Mesothelial cell of epicardium (in vitro differentiated cells): ENCODE measurements around the gene ZNF546. TPM values are rescaled to one million over a fixed set of nuclear protein-coding genes. Genes with fewer than 3 reads are reported as not detected.

Experiments used
- DNase-seq, 2 experiments: peaks; one replicate each; pipeline ENCODE4 v3.0.0; 2021; ENCODE audit warnings: low spot score in 2 of 2; ENCODE audit not compliant: unreplicated experiment in 2 of 2
- H3K27ac Mint-ChIP-seq: 2 replicates; pipeline ENCODE4 v1.8.0; 2021; ENCODE audit warnings: mixed read lengths
- H3K27me3 Mint-ChIP-seq: 2 replicates; pipeline ENCODE4 v1.8.0; 2021; ENCODE audit warnings: low read depth, mixed read lengths
- H3K36me3 Mint-ChIP-seq: 2 replicates; pipeline ENCODE4 v1.8.0; 2021; ENCODE audit warnings: mixed read lengths
- H3K4me1 Mint-ChIP-seq: 2 replicates; pipeline ENCODE4 v1.8.0; 2021; ENCODE audit warnings: mixed read lengths
- H3K4me3 Mint-ChIP-seq: 2 replicates; pipeline ENCODE4 v1.8.0; 2021; ENCODE audit warnings: mild to moderate bottlenecking, moderate library complexity, mixed read lengths
- H3K9me3 Mint-ChIP-seq: 2 replicates; pipeline ENCODE4 v1.8.0; 2021; ENCODE audit warnings: mixed read lengths
- CTCF ChIP-seq: fragments of 200-600 bp; sonication (generic); IDR thresholded peaks from one replicate; pipeline ENCODE4 v1.5.0; 2021; ENCODE audit warnings: antibody characterized with exemption; ENCODE audit not compliant: unreplicated experiment
- total RNA-seq: library from RNA; stranded (reverse); gene quantifications from 3 replicates; pipeline ENCODE4 v1.2.1, GENCODE V29; 2021

ZNF546 gene
- total RNA-seq, 1 donor from 2014 or later, result 6.8 TPM

- Mint-ChIP-seq H3K36me3 (peaks cover 51% of the 10 kb centered on the region), H3K27me3 (no peaks in the 10 kb centered on the region), H3K4me3 (no peak overlapping the region), H3K27ac (no peak overlapping the region), H3K4me1 (no peaks in the 10 kb centered on the region), H3K9me3 (peaks cover 53% of the 10 kb centered on the region)
- TF ChIP-seq CTCF, result no peak
- no peak for DNase-seq
Measured at GRCh38 chr19:39987167-39987566, 9.7 kb upstream of the ZNF546 start.

GRCh38 chr19:39987596-39987995 lies 9.3 kb upstream of the ZNF546 start:
- Mint-ChIP-seq H3K4me3 (no peak overlapping the region), H3K27ac (no peak overlapping the region), H3K36me3 (peaks cover 48% of the 10 kb centered on the region), H3K4me1 (no peaks in the 10 kb centered on the region), H3K9me3 (peaks cover 50% of the 10 kb centered on the region), H3K27me3 (no peaks in the 10 kb centered on the region)
- TF ChIP-seq CTCF, result no peak
- DNase-seq, result no peak

GRCh38 chr19:39993605-39994004 lies 3.3 kb upstream of the ZNF546 start:
- H3K27ac Mint-ChIP-seq, result no peak overlapping the region
- TF ChIP-seq CTCF, result no peak
- peaks cover 22% of the 10 kb centered on the region for H3K4me1 Mint-ChIP-seq
- no peak overlapping the region for H3K4me3 Mint-ChIP-seq
- H3K36me3 Mint-ChIP-seq, result peaks cover 24% of the 10 kb centered on the region
- no peak for DNase-seq
- H3K27me3 Mint-ChIP-seq, result no peaks in the 10 kb centered on the region
- peaks cover 23% of the 10 kb centered on the region for H3K9me3 Mint-ChIP-seq

GRCh38 chr19:39994361-39994760 lies 2.5 kb upstream of the ZNF546 start:
- H3K36me3 Mint-ChIP-seq, result peaks cover 22% of the 10 kb centered on the region

GRCh38 chr19:39995794-39996193 lies 1.1 kb upstream of the ZNF546 start:
- peaks cover 15% of the 10 kb centered on the region for H3K9me3 Mint-ChIP-seq
- no peak overlapping the region for H3K27ac Mint-ChIP-seq
- peaks cover 22% of the 10 kb centered on the region for H3K4me1 Mint-ChIP-seq
- no peaks in the 10 kb centered on the region for H3K27me3 Mint-ChIP-seq
- peak overlapping the region; percentile 91 for H3K4me3 Mint-ChIP-seq
- TF ChIP-seq CTCF, result no peak
- DNase-seq, result no peak
- H3K36me3 Mint-ChIP-seq, result peaks cover 20% of the 10 kb centered on the region

More at GRCh38 chr19:39994361-39994760, 2.5 kb upstream of the ZNF546 start:
- no peak for DNase-seq
- H3K27me3 Mint-ChIP-seq, result no peaks in the 10 kb centered on the region
- no peak for TF ChIP-seq CTCF
- H3K27ac Mint-ChIP-seq, result no peak overlapping the region
- no peak overlapping the region for H3K4me3 Mint-ChIP-seq
- H3K9me3 Mint-ChIP-seq, result peaks cover 19% of the 10 kb centered on the region
- peaks cover 22% of the 10 kb centered on the region for H3K4me1 Mint-ChIP-seq

GRCh38 chr19:39996218-39996810 lies 546 bp upstream of the ZNF546 start:
- H3K36me3 Mint-ChIP-seq, result peaks cover 20% of the 10 kb centered on the region
- H3K4me3 Mint-ChIP-seq, result peak overlapping the region; percentile 91

More at GRCh38 chr19:39996218-39996810, 546 bp upstream of the ZNF546 start:
- no peak for DNase-seq
- H3K4me1 Mint-ChIP-seq, result peaks cover 22% of the 10 kb centered on the region
- H3K27ac Mint-ChIP-seq, result peak overlapping the region; percentile 89
- peaks cover 15% of the 10 kb centered on the region for H3K9me3 Mint-ChIP-seq
- no peaks in the 10 kb centered on the region for H3K27me3 Mint-ChIP-seq
- no peak for TF ChIP-seq CTCF
